Duodenal mucosa (tissue), 2 donors: Measurements from ENCODE around the gene GINS2.

Source experiments
- H3K27ac ChIP-seq: one replicate; pipeline ENCODE4 v1.7.0; 2013; ENCODE audit warnings: low read depth, low read length
- H3K27me3 ChIP-seq, 2 donors: one replicate each; pipeline ENCODE4 v1.7.0; 2013; ENCODE audit warnings: low read length in 2 of 2, control low read depth in 1 of 2; ENCODE audit not compliant: insufficient read depth in 2 of 2, control insufficient read depth in 1 of 2
- H3K36me3 ChIP-seq, 2 donors: one replicate each; pipeline ENCODE4 v1.7.0; 2013; ENCODE audit warnings: low read length in 2 of 2, control low read depth in 1 of 2; ENCODE audit not compliant: insufficient read depth in 2 of 2, control insufficient read depth in 1 of 2
- H3K4me1 ChIP-seq, 2 donors: one replicate each; pipeline ENCODE4 v1.7.0; 2013; ENCODE audit warnings: low read length in 2 of 2, control low read depth in 1 of 2; ENCODE audit not compliant: insufficient read depth in 2 of 2, control insufficient read depth in 1 of 2
- H3K4me3 ChIP-seq, 2 donors: one replicate each; pipeline ENCODE4 v1.7.0; 2013; ENCODE audit warnings: low read length in 2 of 2, low read depth in 1 of 2
- H3K9ac ChIP-seq, 2 donors: one replicate each; pipeline ENCODE4 v1.7.0; 2013; ENCODE audit warnings: low read length in 2 of 2, low read depth in 1 of 2
- H3K9me3 ChIP-seq, 2 donors: one replicate each; pipeline ENCODE4 v1.7.0; 2013; ENCODE audit warnings: low read length in 2 of 2, control low read depth in 1 of 2; ENCODE audit not compliant: control insufficient read depth in 1 of 2

The GINS2 gene

DNA sequence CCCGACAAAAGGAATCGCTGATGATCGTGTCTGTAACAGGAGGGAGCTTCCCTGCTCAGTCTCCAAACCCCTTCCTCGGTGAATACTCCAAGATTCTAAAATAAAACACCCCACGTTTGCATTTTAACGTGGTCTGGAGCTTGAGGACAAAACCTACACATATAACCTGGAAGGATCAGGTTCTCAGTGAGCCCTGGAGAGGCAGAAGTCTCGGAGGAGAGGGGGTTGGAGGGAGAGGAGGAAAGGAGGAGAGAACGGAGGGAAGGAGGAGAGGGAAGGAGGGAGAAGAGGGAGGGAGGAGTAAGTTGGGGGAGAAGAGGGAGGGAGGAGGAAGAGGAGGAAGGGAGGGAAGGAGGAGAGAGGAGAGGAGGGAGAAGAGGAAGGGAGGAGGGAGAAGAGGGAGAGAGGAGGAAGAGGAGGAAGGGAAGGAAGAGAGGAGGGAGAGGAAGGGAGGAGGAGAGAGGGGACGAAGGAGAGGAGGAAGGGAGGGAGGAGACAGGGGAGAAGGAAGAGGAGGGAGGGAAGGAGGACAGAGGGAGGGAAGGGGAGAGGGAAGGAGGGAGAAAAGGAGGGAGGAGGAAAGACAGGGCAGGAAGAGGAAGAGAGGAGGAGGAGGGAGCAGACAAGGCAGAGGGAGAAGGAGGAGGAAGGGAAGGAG lies 27.4 kb upstream of the GINS2 start:
- Histone ChIP-seq H3K9me3 (peaks cover 7% of the 10 kb centered on the region in 2 donors), H3K4me3 (no peak overlapping the region), H3K27me3 (no peaks in the 10 kb centered on the region), H3K36me3 (no peaks in the 10 kb centered on the region), H3K9ac (no peak overlapping the region), H3K4me1 (peaks cover 0 to 11% of the 10 kb centered on the region in 2 donors), H3K27ac (no peak overlapping the region)

DNA sequence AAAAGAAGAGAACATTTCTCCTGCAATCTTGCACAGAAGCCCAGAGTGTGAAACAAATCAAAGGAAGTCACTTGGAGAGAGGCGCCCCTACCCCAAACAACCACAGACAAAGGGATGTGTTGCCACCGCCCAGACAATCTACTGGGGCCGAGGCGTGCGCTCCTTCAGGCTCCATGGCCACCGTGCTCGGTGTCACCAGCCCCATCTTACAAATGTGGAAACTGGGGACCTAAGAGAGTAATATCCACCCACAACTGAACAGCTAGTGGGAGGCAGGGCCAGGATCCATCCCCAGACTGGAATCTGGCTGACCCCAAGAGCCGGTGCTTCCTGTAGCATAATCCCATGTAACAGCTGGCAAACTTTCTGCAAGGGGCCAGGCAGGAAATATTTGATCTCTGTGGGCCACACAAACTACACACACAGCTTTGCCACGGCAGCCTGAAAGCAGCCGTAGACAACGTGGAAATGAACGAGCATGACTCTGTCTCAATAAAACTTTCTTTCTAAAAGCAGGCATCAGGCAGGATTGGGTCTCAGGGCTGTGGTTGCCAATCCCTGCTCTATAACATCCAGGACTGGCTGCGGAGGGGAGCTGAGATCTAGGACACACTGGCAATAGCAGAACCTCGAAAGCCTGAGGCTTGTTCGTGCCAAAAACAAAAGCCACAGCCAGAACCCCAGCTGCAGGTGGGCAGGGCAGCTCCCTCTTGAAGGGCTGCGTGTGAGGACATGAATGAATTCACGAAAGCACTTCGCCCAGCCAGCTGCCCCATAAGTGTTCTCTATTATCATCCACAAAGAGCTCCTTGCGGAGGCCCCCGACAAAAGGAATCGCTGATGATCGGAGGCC lies 26.6 kb upstream of the GINS2 start:
- Histone ChIP-seq H3K36me3 (no peaks in the 10 kb centered on the region), H3K4me3 (no peak overlapping the region), H3K9ac (no peak overlapping the region), H3K4me1 (peaks cover 0 to 11% of the 10 kb centered on the region in 2 donors), H3K9me3 (peaks cover 7% of the 10 kb centered on the region in 2 donors), H3K27ac (no peak overlapping the region), H3K27me3 (no peaks in the 10 kb centered on the region)

DNA sequence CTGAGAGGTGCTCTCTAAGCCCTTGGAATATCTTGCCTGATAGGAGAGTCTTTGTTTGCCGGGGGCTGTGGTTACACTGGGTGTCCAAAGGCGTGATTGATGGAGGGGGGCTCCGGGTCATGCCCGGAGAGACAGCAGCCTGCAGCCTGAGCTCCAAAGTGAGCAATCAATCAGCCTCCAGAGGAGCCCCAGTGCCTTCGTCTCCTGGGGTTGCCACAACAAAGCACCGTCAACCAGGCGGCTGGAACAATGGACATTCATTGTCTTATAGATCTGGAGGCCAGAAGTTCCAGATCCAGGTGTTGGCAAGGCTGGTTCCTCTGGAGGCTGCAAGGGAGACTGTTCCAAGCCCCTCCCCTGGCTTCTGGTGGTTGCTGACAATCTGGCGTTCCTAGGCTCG lies 24.0 kb upstream of the GINS2 start:
- Histone ChIP-seq H3K27ac (no peak overlapping the region), H3K9ac (no peak overlapping the region), H3K9me3 (peaks cover 7% of the 10 kb centered on the region in 2 donors), H3K27me3 (no peaks in the 10 kb centered on the region), H3K4me1 (peaks cover 0 to 7% of the 10 kb centered on the region in 2 donors), H3K4me3 (no peak overlapping the region), H3K36me3 (no peaks in the 10 kb centered on the region)

DNA sequence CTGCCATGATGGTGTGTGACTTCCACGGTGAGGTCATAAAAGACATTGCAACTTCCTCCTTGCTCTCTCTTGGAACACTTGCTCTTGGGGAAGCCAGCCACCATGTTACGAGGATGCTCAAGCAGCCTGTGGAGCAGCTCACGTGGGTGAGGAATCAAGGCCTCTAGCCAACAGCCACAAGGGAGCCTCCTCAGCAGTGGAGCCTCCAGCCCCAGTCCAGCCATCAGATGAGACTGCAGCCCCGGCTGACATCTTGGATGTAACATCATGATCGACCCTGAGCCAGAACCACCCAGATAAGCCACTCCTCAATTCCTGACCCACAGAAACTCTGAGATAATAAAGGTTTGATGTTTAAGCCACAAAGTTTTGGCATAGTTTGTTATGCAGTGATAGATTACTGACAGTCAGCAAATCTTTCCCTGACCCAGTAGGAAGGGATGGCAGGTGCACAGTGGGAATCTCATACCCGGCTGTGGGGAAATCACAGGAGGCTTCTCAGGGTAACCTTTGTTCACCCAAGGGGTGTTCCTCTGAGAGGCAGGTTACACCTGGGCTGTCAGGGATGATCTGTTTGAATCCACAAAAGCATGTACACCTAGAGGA lies 23.3 kb upstream of the GINS2 start:
- H3K27me3 ChIP-seq, result no peaks in the 10 kb centered on the region
- H3K4me1 ChIP-seq, result peaks cover 0 to 7% of the 10 kb centered on the region in 2 donors
- no peaks in the 10 kb centered on the region for H3K36me3 ChIP-seq
- H3K9ac ChIP-seq, result no peak overlapping the region
- peaks cover 7% of the 10 kb centered on the region in 2 donors for H3K9me3 ChIP-seq
- no peak overlapping the region for H3K27ac ChIP-seq
- no peak overlapping the region for H3K4me3 ChIP-seq

DNA sequence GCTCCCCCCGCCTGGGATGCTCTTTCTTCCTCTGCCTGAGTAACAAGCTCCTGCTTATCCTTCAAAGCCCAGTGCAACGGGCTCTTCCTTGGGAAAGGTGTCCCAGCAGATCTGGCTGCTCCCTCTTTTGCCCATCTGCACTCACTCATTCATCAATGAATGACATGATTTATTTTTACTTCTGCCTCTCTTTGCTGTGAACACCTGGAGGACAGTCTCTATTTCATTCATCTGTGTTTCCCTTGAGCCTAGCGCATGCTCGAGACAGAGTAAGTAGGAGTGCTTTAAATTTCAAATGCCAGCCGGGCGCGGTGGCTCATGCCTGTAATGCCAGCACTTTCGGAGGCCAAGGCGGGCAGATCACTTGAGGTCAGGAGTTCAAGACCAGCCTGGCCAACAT lies 22.0 kb upstream of the GINS2 start:
- H3K9me3 ChIP-seq, result peaks cover 7% of the 10 kb centered on the region in 2 donors
- no peaks in the 10 kb centered on the region for H3K27me3 ChIP-seq
- H3K4me1 ChIP-seq, result no peaks in the 10 kb centered on the region
- no peak overlapping the region for H3K4me3 ChIP-seq
- H3K27ac ChIP-seq, result no peak overlapping the region
- no peaks in the 10 kb centered on the region for H3K36me3 ChIP-seq
- H3K9ac ChIP-seq, result no peak overlapping the region

DNA sequence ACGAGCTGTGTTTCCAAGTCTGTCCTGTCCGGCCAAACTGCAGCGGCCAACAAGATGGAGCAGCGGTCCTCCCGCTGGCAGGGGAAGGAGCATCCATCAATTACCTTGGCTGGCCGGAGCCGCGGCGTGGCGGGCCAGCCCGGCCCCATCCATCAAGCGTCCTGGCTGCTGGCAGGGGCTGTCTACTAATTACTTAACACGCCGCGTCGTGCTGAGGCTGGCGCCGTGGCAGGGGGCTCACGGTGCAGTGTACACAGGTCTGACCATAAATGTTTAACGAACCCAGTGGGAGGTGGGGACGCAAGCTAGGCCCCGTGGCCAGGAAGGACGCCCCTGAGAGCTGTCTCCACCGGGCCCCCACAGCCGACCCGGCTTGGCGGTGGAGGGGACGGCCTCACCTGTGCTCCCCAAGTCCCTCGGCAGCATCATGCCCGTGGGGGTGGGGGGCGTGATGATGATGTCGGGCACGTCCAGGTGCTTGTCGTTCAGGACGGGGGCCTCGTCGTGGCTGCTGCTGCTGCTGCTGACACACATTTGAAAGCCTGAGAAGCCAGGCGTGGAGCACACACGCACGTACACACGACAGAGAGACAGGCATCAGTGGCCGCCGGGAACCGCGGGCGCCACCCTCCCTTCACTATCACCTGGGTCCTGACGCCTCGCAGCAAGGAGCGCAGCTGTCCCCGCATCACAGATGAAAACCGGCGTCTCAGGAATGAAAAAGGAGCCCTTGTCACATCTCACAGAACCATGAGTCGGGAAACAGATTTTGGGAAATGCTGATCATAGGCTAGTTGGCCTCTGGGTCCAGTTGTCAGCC lies 21.2 kb upstream of the GINS2 start:
- Histone ChIP-seq H3K9ac (no peak overlapping the region), H3K9me3 (peaks cover 7% of the 10 kb centered on the region in 2 donors), H3K4me1 (no peaks in the 10 kb centered on the region)

DNA sequence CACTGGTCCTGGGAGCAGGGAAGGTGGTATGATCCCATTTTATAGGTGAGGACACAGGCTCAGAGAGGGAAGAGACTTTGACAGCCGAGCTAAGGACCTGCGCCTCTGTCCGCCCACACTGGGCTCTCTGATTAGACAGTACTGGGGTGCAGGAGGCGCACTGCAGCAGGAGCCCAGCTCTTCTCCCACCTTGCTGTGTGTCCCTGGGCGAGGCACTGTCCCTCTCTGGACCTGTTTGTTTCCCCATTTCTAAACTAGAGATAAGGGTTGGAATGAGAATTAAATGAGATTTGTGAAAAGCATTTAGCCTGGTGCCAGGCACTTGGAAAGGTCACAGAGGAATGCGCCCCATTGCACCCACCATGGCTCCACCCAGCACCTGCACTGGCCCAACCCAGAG lies 19.6 kb upstream of the GINS2 start:
- peaks cover 7% of the 10 kb centered on the region in 2 donors for H3K9me3 ChIP-seq
- no peaks in the 10 kb centered on the region for H3K4me1 ChIP-seq
- H3K4me3 ChIP-seq, result no peak overlapping the region
- H3K27ac ChIP-seq, result no peak overlapping the region
- no peak overlapping the region for H3K9ac ChIP-seq
- H3K36me3 ChIP-seq, result no peaks in the 10 kb centered on the region
- no peaks in the 10 kb centered on the region for H3K27me3 ChIP-seq

More for the DNA sequence above, 21.2 kb upstream of the GINS2 start:
- no peak overlapping the region for H3K27ac ChIP-seq
- no peaks in the 10 kb centered on the region for H3K27me3 ChIP-seq
- H3K4me3 ChIP-seq, result no peak overlapping the region
- H3K36me3 ChIP-seq, result no peaks in the 10 kb centered on the region

DNA sequence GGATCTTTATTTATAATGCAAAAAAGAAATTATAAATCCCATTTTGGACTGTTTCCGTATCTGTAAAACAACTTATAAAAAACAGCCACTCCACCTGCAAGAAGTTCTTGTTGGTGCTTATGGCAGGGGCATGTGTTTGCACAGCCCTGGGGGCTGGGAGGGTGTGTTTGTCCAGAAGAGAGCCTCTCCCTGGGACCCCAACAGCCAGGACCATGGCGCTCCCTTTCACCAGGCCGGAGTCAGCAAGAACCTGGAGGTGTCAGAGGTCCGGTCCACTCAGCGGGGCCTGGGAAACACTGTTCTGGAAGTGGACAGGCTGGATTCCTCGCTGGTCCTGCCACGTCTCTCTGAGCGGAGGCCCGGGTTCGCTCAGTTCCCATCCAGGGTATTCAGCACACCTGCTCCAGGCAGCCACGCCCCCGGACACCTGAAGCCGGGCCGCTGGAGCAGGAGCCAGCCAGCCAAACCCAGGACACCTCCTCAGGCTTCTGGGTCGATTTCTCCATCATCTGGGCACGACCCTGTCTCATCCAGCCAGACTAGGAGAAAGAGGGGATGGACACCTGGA lies 18.9 kb upstream of the GINS2 start:
- no peaks in the 10 kb centered on the region for H3K36me3 ChIP-seq
- peaks cover 7% of the 10 kb centered on the region in 2 donors for H3K9me3 ChIP-seq
- H3K4me1 ChIP-seq, result no peaks in the 10 kb centered on the region
- H3K27ac ChIP-seq, result no peak overlapping the region
- no peaks in the 10 kb centered on the region for H3K27me3 ChIP-seq
- H3K4me3 ChIP-seq, result no peak overlapping the region
- H3K9ac ChIP-seq, result no peak overlapping the region

DNA sequence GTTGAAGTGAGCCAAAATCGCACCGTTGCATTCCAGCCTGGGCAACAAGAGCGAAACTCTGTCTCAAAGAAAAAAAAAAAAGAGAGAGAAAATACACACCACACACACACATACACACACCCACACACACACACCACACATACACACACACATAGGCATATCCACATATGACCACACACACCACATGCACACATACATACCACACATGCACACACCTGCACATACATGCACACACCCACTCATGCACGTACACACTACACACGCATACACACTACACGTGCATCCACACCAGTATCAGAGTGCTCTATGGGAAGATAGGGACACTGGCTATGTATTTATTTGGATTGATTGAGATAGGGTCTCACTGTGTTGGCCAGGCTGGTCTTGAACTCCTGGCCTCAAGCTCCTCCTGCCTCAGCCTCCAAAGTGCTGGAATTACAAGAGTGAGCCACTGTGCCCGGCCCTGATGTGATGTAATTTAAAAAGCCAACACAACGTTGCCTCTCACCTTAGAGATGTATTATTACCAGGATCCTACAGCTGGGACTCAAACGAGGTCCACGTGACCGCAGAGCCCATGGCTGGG lies 17.8 kb upstream of the GINS2 start:
- H3K27me3 ChIP-seq, result no peaks in the 10 kb centered on the region
- no peaks in the 10 kb centered on the region for H3K36me3 ChIP-seq
- H3K4me1 ChIP-seq, result no peaks in the 10 kb centered on the region
- H3K4me3 ChIP-seq, result no peak overlapping the region
- no peak overlapping the region for H3K27ac ChIP-seq
- no peak overlapping the region for H3K9ac ChIP-seq
- peaks cover 0 to under 1% of the 10 kb centered on the region in 2 donors for H3K9me3 ChIP-seq
